GM18861 (cell line): ENCODE data around the gene BHLHE40.
A peak's percentile ranks its signal among the peaks of the same experiment; 100 is the strongest.

Source experiments
- ATAC-seq: cut with Tn5 transposase; IDR thresholded peaks from one replicate; pipeline ENCODE4 v1.9.1; 2021; ENCODE audit not compliant: unreplicated experiment

BHLHE40 gene

DNA sequence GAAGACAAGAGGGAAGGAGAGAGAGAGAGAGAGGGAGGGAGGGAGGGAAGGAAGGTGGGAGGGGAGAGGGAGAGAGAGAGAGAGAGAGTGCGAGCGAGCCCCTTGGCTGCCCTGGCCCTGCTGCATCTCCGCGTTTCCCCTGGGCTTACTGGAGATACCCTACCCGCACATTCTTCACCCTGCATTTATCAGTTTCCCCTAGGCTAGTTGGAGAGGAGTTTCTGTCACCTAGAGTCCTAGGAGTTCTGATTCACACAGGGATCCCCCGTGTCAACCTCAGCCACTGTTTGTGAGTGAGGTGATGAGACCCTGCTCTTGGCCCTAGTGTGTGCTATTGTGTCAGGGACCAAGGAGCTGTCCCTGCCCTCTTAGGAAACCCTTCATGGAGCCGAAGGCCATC lies 18.7 kb downstream of the BHLHE40 start:
- no peak for ATAC-seq

DNA sequence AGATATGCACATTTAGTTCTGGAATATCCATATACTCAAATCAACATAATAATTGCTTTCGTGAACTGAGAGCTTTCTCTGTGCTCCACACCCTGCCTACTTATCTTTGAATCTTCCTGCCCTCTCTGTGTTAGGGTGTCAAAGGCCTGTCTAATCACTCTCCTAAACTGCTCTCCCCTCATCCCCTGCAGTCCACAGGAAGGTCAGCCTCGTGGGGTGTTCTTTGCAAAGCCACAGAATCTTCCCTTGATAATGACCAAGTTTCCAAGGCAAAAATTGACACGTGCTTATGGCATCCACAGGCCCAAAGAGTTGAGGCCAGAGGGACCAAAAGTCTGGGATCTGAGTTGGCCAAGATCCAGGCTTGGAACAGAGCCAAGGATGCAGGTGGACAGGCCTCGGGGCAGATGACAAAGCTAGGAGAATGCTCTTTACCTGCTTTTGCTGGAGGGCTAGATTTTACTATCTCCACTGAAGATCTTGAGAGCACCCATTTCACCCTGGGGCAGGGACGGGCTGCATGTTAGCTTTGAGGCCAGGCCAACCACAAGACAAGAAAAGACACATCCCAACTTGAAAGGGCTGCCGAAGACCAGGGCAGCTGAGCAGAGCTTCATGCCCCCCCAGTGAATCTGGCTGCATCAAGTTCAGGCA lies 20.4 kb downstream of the BHLHE40 start:
- ATAC-seq: no peak

DNA sequence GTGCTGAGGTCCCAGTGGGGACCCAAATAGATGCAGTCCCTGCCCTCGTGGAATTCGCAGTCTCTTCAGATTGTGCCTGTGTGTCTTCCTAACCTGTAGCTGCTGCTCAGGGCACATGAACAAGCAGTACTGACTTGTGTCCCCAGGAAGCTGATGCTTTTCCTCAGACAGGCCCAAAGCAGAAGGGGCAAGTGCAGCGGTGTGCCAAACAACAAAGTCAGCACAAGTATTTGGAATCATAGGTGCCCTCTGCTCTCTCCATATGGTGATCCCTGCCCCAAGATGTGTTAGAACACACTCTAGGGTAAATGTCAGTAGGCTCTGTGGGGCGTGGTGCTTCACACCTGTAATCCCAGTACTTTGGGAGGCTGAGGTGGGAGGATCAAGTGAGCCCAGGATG lies 21.9 kb downstream of the BHLHE40 start:
- ATAC-seq: no peak

DNA sequence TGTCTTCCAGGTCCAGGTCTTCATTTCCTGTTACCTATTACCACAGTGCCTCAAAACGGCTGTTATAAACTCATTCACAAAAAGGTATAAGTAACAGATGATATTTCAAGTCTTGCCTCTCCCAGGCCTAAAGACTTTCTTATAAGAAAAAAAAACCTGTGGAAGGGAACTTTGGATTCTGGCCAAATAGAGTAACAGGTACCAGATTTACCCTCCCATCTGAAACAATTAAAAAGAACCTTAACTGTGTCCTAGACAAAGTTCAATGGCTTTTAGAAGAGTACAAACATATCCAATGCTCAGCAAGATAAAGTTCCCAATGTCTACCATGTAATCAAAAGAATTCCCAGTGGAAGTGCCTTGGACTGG lies 22.6 kb downstream of the BHLHE40 start:
- no peak for ATAC-seq

DNA sequence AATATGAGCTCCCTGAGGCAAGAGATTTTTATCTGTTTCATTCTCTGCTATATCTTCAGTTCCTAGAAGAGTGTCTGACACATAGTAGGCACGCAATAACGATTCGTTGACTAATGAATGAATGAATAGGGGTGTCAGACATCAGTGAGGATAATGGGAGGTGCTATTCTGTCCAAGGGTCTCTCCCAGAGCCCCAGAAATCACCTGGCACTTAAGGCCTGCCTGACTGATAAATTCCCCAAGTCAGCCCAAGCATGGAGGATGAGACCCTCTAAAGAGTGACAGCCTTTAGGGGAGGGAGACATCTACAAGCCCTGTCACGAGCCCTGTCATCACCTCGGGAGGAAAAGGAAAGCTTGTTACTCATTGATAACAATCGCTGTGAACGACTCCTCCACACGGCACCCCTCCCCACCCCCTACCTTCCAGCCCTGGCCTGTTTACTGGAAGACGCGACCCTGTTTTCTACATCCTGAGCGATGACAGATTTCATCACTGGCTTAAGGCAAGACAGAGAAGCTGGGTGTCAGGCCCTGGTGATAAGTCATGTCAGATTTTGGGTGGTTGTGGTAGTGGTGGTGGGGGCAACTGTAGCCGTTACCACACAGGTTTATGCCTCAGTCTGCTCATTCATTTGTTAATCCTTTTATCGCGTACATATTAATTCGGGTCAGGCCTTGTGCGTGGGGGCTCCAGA lies 23.1 kb downstream of the BHLHE40 start:
- no peak for ATAC-seq

DNA sequence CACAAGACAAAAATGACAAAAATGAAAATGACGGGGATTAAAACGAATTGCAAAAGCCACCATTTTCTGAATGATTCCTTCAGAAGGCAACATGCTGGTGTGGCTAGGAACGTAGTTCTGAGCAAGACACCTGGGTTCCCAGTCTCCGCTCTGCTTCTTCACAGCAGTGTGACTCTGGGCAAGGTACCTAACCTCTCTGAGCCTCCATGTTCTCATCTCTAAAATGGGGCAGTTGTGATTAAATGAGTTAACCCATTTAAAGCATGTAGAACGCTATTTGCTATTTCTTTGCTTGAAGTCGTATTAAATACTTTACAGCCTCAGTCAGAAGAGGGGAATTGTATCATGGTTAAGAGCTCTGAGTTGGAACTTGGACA lies 23.6 kb downstream of the BHLHE40 start:
- no peak for ATAC-seq

DNA sequence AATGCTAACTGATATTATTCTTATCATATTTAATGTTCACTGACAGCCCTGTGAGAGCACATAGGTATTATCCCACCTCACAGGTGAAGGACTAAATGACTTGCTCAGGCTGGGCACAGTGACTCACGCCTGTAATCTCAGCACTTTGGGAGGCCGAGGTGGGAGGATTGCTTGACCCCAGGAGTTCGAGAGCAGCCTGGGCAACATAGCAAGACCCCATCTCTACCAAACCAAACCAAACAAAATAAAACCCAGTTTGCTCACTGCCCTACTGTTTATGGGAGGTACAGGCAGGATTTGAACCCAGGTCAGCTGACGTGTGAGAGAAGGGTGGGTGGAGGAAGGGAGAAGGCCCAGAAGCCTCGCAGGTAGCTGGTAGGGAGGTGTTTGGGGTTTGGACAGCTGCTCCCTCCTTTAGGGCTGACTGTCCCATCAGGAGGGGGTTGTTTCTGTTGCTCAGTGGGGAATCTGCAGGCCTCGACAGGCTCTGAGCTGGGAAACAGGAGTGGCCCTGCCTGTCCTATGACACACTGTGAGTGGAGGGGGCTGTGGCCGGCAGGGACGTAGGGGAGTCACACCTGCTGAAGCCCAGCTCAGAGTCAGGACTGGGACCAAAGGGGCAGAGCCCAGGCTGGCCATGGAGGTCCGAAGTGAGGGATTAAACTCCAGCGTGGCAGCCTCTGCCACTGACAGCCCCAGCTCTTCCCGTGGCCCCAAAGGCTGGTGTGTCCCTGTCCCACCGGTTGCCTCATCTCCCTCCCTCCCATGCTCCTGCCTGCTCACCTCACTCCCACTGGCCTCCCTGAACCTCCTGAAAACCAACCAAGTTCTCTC lies 25.3 kb downstream of the BHLHE40 start:
- no peak for ATAC-seq

DNA sequence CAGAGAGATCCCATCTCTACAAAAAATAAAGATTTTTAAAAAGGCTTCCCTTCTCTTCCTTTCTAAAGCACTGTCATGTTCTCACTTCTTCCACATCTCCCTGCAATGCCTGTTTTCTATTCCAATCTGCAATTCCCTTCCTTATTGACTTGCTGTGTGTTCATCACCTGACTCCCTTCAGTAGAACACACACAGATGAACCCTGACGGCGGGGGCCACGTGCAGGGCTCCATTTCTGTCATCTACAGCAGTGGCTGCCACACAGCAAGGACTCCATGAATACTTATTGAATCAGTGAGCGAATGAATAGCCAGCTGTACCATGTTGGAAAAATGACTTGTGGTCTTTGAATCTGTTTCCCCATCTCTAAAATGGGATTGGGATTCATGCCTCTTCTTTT lies 26.1 kb downstream of the BHLHE40 start:
- no peak for ATAC-seq

DNA sequence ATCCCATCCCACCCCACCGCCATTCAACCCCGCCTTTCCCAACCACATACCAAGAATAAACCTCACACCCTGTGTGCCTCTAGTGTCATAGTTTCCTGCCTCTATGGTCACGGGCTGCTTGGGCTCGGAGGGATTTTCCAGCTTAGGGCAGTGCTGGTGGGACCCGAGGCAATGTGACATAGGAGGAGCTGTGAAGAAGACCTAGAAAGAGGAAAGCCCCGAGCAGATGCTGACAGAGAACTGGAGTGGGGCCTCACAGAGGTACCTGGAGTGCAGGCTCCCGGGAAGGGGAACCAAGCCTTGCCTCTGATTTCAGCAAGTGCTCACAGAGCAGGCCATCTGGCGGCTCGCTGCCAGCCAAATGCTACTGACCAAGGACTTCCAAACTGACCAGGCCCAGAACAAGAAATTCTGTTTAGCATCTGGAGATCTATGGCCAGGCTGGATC lies 27.5 kb downstream of the BHLHE40 start:
- peak; percentile 64 for ATAC-seq

DNA sequence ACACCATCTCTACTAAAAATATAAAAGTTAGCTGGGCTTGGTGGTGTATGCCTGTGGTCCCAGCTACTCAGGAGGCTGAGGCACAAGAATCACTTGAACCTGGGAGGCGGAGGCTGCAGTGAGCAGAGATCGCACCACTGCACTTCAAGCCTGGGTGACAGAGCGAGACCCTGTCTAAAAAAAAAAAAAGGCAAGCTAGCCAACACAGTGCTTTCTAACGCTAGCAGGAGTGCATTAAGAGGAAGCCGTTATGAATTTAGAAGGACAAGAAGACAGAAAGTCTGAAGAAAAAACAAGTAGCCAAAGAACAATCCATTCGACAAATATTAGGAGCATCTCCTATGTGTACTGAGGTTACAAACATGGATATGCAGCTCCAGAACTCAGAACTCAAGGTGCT lies 28.6 kb downstream of the BHLHE40 start:
- ATAC-seq: no peak

DNA sequence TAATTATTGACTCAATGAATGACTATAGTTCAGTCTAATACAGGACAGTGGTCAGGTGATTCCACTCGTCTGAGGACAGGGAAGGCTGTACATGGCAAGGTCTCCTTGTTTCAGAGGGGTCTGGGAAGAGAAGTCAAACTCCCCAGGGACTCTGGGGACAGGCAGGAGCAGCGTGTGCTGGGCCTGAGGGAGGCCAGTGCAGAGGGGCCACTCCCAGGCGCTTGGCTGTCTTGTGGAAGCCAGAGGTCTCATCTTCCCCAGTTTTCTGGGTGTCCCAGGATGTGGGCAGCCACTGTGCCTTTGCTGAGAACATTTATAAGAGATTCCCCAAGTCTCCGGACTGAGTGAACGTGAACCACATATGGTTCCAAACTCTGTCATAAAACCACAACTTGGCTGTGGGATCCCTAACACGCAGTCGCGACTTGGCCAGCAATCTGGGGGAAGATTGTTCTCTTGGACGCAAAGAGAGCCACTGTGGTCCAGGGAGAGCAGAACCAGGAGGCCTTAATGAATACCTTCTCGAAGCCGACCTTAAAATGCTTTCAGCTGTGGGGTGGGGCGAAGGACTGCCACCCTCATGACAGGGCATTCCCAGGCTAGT lies 30.4 kb downstream of the BHLHE40 start:
- ATAC-seq: no peak

DNA sequence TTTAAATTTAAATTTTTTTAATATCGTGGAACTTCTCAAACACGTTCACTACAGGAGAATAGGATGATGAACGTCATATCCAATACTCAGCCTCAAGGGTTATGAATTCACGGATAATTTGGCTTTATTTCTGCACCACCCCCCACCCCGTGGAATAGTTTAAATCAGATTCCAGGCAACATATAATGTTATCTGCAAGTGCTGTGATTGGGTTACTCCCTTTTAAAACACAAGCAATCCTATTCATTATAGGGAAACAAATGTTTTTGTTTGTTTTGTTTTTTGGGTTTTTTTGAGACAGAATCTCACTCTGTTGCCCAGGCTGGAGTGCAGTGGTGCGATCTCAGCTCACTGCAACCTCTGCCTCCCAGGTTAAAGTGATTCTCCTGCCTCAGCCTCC lies 30.9 kb downstream of the BHLHE40 start:
- no peak for ATAC-seq

DNA sequence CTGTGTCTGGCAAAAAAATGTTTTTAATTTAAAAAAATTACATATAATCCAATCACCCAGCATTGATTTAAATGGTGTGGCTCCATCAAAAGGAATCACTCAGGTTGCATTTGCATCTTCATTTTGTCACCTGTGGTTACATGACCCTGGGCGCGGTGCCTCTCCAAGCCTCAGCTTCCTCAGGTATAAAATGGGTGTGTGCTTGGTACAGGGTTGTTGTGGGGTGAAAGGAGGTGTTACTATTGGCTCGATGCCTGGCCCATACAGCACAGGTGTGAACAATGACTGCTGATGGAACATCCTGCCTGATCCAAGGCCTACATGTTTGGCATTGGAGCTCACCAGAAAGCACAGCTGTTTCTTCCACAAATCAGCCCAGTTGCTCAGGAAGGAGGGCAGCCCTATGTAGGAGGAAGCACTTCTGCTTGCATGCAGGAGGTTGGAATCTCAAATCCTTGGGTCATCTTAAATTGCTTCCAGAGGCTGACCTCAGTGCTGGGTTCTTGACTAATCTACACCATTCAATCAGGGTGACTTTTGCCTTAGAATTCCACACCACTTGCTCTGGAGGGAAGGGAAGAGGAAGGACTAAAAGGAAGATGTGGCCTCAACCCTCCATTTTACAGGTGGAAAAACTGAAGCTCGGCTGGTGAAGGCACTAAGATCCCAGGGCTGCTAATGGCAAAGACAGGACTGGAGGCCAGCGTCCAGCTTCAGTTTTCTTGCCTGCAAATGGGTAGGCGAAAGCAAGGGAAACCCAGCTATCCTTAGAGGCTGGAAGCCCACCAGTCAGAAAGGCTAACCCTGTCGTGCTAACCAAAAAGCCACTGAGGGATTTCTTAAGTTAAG lies 31.7 kb downstream of the BHLHE40 start:
- no peak for ATAC-seq

DNA sequence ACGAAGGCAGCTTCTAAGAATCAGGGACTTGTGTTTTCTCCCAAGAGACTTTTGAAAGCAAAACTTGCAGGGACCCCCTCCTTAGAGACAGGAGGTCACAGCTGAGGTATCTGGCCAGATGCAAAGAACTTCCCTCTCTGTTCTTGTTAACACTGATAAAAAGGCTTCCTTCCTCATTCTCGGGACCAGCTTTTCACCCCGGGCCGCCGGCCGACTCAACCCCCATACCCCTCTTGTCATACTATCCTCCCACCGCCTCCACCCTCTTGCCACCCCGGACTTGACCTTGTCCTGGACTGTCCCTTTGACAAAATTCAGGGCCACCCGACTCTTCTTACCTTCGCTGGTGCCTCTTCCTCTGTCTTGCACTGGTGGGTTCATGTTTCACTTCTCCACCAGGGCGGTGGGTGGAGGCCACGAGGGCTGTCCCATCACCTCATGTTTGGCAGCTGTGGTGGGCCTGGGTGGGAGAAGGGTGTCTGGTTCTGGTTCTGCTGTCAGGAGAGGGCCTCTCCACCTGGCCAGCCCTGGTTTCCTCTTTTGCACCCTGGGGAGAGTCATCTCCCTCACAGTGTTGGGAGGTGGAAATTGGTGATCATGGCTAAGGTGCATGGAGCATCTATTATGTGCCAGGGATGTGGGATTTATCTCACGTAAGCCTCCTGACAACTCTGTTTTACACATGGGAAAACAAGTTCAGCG lies 32.5 kb downstream of the BHLHE40 start:
- peak; percentile 53 for ATAC-seq

DNA sequence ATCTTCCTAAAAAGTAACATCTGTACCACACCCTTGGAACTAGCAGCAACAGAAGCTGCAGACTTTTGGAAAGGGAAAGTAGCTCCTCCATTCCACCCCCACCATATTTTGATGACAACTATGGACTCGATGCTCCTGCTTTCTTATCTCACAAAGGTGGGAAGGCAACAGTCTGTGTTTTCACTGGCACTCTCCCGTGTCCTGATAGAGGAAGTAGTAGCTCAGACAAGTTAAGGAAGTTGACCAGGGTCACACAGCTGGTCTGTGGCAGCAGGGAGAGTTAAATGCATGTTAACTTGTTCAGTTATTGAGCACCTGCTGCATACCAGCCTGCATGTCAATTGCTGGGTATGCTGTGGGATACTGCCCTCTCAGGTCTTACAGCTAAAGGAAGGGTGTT lies 33.1 kb downstream of the BHLHE40 start:
- ATAC-seq: no peak

DNA sequence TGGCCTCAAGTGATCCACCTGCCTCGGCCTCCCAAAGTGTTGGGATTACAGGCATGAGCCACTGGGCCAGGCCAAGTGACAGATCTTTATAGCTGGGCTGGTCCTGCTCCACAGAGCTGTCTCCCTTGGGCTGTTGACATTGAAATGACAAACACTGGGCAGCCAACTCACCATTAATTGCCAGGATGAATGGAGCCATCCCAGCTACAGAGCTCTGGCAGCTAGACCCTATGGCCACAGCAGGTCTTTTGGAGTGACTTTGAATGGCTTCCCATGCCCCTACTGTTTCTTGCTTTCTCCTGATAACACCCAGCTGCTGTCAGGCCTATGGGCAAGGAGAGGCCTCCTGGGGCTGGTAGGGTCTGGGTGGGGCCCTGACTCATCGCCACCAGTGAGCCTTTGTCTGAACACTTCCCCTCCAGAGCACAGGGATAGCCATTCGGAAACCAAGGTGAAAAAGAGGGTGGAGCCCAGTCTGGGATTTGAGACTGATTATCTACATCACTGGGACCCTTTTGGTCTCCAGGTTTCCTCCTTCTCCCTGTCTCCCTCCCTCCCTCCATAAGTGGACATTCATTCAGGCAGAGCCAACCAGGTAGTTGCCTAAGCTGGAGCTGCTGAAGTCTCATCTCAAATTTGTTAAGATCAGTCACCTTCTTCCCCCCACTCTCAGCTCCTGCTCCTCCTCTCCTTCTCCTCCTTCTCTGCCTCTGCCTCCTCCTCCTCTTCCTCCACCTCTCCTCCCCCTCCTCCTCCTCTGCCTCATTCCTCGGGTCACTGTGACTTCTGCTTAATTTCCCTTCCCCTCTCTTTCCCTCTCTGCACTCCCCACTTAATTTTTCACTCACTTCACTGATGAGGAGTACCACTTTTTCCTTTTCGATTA lies 34.0 kb downstream of the BHLHE40 start:
- ATAC-seq: no peak

DNA sequence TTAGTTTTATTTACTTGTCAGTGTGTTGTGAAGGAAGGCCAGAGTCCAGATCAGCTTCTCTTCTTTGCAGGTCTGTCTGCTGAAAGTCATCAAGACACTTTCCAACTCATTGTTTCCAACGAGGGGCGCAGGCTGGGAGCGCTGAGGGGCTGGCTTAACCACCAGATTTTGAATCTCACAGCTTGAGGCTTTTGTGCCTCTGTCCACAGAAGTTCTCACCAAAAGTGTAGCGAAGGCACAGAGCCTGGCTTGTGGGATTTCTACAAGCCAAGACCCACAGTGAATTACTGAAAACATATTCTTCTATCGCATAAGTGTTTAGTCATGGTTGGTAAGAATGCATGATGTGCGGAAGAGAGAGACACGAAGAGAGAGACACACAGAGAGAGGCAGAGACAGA lies 35.2 kb downstream of the BHLHE40 start:
- no peak for ATAC-seq

DNA sequence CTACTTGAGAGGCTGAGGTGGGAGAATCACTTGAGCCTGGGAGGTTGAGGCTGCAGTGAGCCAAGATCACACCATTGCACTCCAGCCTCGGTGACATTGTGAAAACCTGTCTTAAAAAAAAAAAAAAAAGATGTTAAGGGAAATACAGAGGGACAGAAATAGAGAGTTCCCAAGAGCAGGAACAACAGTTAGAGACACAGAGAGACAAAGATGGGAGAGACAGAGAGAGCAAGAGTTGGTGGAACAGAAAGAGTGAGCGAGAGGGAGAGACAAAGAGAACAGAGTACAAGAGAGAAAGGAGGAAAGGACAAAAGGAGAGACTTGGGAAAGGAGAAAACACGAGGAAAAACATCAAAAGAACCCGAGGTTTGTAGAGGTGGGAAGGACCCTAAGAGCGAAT lies 35.8 kb downstream of the BHLHE40 start:
- ATAC-seq: no peak
